ENCODE measurements around the gene KLC4. TPM values are rescaled to one million over a fixed set of nuclear protein-coding genes. Genes with fewer than 3 reads are reported as not detected.

The KLC4 gene
- total and polyA plus RNA-seq, 9 of the 15 experiments (the other 6 are each of a cell fraction or from before 2014, with no cell fraction given), result 1.7 to 16.2 (median 7.7) TPM

DNA sequence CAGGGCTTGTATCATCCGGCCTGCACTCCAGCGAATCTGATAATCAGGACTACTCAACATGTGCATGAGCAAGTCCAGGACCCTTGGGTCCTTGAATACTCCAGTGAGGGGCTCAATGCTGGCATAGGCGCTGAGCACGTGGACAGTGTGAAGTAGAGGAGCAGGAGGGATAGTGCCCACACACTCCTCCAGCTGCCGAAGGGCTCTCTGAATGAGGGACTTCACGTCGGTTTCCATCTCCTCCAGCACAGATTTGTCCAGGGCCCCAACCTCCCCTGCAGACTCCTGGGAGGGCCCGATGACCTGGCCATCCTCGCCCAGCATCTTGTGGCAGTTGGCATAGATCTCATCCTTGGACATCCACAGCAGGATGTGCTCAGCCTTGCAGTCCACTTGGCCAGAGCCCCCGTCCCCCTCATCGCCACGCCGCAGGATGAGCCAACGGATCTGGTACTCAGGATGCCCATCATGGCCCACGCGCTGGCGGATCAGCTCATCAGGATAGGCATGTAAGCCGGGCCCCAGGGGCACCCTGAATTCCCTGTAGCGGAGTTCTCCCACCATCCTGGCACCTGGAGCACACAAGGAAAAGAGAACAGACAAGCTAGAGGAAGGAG lies 7.1 kb upstream of the KLC4 start (continued):
- TF ChIP-seq, protein P1, sequence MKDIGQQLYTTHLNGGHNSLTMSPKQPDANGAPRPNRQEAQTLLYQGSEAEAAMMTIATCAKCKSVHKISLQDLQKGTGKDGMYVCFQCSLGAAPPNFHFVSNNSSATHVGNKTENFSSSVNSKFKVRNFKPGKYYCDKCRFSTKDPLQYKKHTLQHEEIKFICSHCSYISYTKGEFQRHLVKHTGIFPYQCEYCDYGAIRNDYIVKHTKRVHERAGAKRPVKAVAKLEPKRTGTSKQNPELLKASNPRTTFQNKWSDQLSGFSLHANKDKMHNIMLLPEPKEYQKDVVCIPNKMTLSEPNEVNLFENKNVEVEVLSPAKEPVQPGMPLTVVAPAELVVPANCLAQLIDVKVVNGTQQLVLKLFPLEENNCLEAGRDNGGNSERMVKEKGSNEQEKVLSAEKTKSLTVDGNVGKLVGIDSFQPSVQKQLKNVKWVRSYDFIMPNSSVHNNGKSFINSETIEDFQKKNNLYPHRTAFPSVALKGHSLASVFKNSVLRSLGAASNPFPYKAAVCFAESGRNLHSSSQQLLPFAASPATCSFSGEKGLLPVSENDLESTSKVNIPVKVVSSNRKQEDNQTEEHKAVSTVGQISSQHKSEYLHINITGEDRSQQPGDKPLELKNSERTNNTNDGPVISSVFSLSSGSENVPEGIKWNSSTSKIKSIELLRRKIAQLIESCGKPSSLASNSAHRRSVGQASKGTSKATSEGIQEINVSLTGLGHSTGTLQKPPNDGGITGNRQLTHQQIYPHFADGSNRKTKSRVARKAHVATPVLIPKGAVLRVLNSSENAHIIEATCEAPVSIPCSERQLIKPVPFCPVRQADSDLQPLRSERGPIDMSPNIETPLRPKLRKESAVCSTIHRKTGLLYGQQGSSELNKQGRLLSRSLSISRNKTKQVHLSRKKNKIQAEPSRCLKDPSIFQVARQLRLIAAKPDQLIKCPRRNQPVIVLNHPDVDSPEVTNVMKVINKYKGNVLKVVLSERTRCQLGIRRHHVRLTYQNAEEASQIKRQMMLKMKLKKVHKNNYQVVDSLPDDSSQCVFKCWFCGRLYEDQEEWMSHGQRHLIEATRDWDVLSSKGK (CRISPR knock-in tag; IDR thresholded peaks at IDR 0.05), result no peak
- no peak for TF ChIP-seq ZFX (CRISPR knock-in tag; IDR thresholded peaks at IDR 0.05)
- TF ChIP-seq PHB (CRISPR knock-in tag; IDR thresholded peaks at IDR 0.05), result no peak
- TF ChIP-seq THRAP3 (IDR thresholded peaks at IDR 0.05; ENCODE audit: borderline replicate concordance), result no peak
- no peak for TF ChIP-seq MYNN (IDR thresholded peaks at IDR 0.05)
- TF ChIP-seq MYNN (CRISPR knock-in tag; IDR thresholded peaks at IDR 0.05), result no peak
- no peak for TF ChIP-seq ZNF695 (CRISPR knock-in tag; IDR thresholded peaks at IDR 0.05)
- TF ChIP-seq ZNF639 (CRISPR knock-in tag; conservative IDR thresholded peaks at IDR 0.05 in 1 of 2, IDR thresholded peaks at IDR 0.05 in 1 of 2), result 0 out of 4 replicates have a peak, but pooled peaks of 1 of the 2 experiments have one; percentile 3
- TF ChIP-seq MEF2D (tag; conservative IDR thresholded peaks at IDR 0.05; ENCODE audit: low read depth), result no peak
- 0 out of 4 replicates have a peak, but pooled peaks of 1 of the 2 experiments have one; percentile 28 for TF ChIP-seq FOXA3 (CRISPR knock-in tag; conservative IDR thresholded peaks at IDR 0.05 in 1 of 2, IDR thresholded peaks at IDR 0.05 in 1 of 2)
- TF ChIP-seq FOXP1 (CRISPR knock-in tag; IDR thresholded peaks at IDR 0.05), result 0 out of 2 replicates have a peak, but pooled peaks have one; percentile 69
- TF ChIP-seq, protein P2, sequence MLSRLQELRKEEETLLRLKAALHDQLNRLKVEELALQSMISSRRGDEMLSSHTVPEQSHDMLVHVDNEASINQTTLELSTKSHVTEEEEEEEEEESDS (CRISPR knock-in tag; IDR thresholded peaks at IDR 0.05), result no peak
- TF ChIP-seq STAT5A (IDR thresholded peaks at IDR 0.05; ENCODE audit: borderline replicate concordance, low read length), result no peak
- TF ChIP-seq KDM4B (IDR thresholded peaks at IDR 0.05; ENCODE audit: borderline replicate concordance in 2 of 2, low read depth in 1 of 2), result no peak
- no peak for TF ChIP-seq E2F4 (CRISPR knock-in tag; IDR thresholded peaks at IDR 0.05; ENCODE audit: low read depth)
- TF ChIP-seq, protein P3, sequence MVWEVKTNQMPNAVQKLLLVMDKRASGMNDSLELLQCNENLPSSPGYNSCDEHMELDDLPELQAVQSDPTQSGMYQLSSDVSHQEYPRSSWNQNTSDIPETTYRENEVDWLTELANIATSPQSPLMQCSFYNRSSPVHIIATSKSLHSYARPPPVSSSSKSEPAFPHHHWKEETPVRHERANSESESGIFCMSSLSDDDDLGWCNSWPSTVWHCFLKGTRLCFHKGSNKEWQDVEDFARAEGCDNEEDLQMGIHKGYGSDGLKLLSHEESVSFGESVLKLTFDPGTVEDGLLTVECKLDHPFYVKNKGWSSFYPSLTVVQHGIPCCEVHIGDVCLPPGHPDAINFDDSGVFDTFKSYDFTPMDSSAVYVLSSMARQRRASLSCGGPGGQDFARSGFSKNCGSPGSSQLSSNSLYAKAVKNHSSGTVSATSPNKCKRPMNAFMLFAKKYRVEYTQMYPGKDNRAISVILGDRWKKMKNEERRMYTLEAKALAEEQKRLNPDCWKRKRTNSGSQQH (CRISPR knock-in tag; IDR thresholded peaks at IDR 0.05), result no peak
- TF ChIP-seq SAFB2 (IDR thresholded peaks at IDR 0.05; ENCODE audit: borderline replicate concordance, low read depth, low read length, severe bottlenecking), result no peak
